IMR-90 (cell line): Measurements from ENCODE around the gene RPS27A. TPM values are rescaled to one million over a fixed set of nuclear protein-coding genes. Genes with fewer than 3 reads are reported as not detected.

Source experiments
- ATAC-seq: fragments of 200-7000 bp; cut with Tn5 transposase; 2 replicates; pipeline ENCODE4 v1.9.1; 2020; ENCODE audit warnings: low read depth, mild to moderate bottlenecking, moderate library complexity
- BruUV-seq: library from RNA; stranded (reverse); fragments of 400-500 nt; replicated peaks from 2 replicates; lab custom pipeline; 2021; lab: Mats Ljungman, UMichigan
- CTCF ChIA-PET: fragments of 300-600 bp; formaldehyde crosslinking; extraction: SDS; loops from one replicate; lab custom pipeline; 2021; ENCODE audit warnings: antibody characterized with exemption; lab: Yijun Ruan, JAX
- POLR2A ChIA-PET: fragments of 300-600 bp; sonication (Branson Sonifier 250); formaldehyde crosslinking; loops from one replicate; lab custom pipeline; 2022; ENCODE audit warnings: antibody characterized with exemption; ENCODE audit not compliant: unreplicated experiment; lab: Charles Lee
- DNase-seq: peaks from one replicate; pipeline ENCODE4 v3.0.0; 2013
- H2AFZ ChIP-seq: replicated peaks from 2 replicates; pipeline ENCODE3; 2013; ENCODE audit warnings: low read length, mild to moderate bottlenecking; ENCODE audit not compliant: poor library complexity
- H2AK5ac ChIP-seq: 2 replicates; pipeline ENCODE4 v1.6.1; 2013; ENCODE audit warnings: low read depth, low read length, inconsistent platforms
- H2AK9ac ChIP-seq: replicated peaks from 2 replicates; pipeline ENCODE3; 2013; ENCODE audit warnings: mild to moderate bottlenecking, low read depth, low read length, moderate library complexity; ENCODE audit not compliant: poor library complexity
- H2BK120ac ChIP-seq: 2 replicates; pipeline ENCODE4 v1.6.1; 2013; ENCODE audit warnings: low read depth, low read length, inconsistent platforms
- H2BK15ac ChIP-seq: 3 replicates; pipeline ENCODE4 v1.6.1; 2013; ENCODE audit warnings: low read depth, low read length, inconsistent platforms
- H2BK20ac ChIP-seq: 2 replicates; pipeline ENCODE4 v1.6.1; 2013; ENCODE audit warnings: low read depth, mild to moderate bottlenecking, inconsistent platforms, low read length, moderate library complexity
- H2BK5ac ChIP-seq: 2 replicates; pipeline ENCODE4 v1.6.1; 2013; ENCODE audit warnings: mild to moderate bottlenecking, low read depth, low read length, inconsistent platforms; ENCODE audit not compliant: poor library complexity, severe bottlenecking
- H3K14ac ChIP-seq: replicated peaks from 2 replicates; pipeline ENCODE4 v1.6.1; 2013; ENCODE audit warnings: low read depth, low read length, inconsistent platforms
- H3K18ac ChIP-seq: 2 replicates; pipeline ENCODE4 v1.6.1; 2013; ENCODE audit warnings: low read depth, low read length, control low read depth
- H3K23ac ChIP-seq: 2 replicates; pipeline ENCODE4 v1.6.1; 2013; ENCODE audit warnings: low read depth, low read length, inconsistent platforms
- H3K27ac ChIP-seq: 2 replicates; pipeline ENCODE4 v1.5.1; 2013; ENCODE audit warnings: mild to moderate bottlenecking, control low read depth, low read length; ENCODE audit not compliant: insufficient read depth
- H3K27me3 ChIP-seq: 2 replicates; pipeline ENCODE4 v1.6.1; 2013; ENCODE audit warnings: low read length; ENCODE audit not compliant: control insufficient read depth, insufficient read depth
- H3K36me3 ChIP-seq: 2 replicates; pipeline ENCODE4 v1.6.1; 2013; ENCODE audit warnings: low read length, mixed read lengths; ENCODE audit not compliant: control insufficient read depth, insufficient read depth
- H3K4ac ChIP-seq: 2 replicates; pipeline ENCODE4 v1.6.1; 2013; ENCODE audit warnings: low read depth, low read length, inconsistent platforms
- H3K4me1 ChIP-seq: 2 replicates; pipeline ENCODE4 v1.6.1; 2013; ENCODE audit warnings: low read length, mixed read lengths; ENCODE audit not compliant: control insufficient read depth, insufficient read depth
- H3K4me2 ChIP-seq: 2 replicates; pipeline ENCODE4 v1.6.1; 2013; ENCODE audit warnings: low read depth, mild to moderate bottlenecking, control low read depth, low read length, moderate library complexity
- H3K4me3 ChIP-seq: 2 replicates; pipeline ENCODE4 v1.5.1; 2013; ENCODE audit warnings: low read depth, mild to moderate bottlenecking, control low read depth, low read length, moderate library complexity; ENCODE audit not compliant: insufficient read depth
- H3K56ac ChIP-seq: 2 replicates; pipeline ENCODE4 v1.6.1; 2013; ENCODE audit warnings: low read length, inconsistent platforms; ENCODE audit not compliant: insufficient read depth; ENCODE audit errors: extremely low read depth
- H3K79me1 ChIP-seq, 2 experiments: 2 replicates each; pipeline ENCODE4 v1.6.1; 2013; ENCODE audit warnings: low read length in 2 of 2, inconsistent platforms in 1 of 2, low read depth in 1 of 2
- H3K9ac ChIP-seq: 2 replicates; pipeline ENCODE4 v1.6.1; 2013; ENCODE audit warnings: low read depth, low read length, control low read depth
- H3K9me1 ChIP-seq: 2 replicates; pipeline ENCODE4 v1.6.1; 2013; ENCODE audit warnings: low read length, inconsistent platforms; ENCODE audit not compliant: insufficient read depth
- H3K9me3 ChIP-seq: 2 replicates; pipeline ENCODE4 v1.6.1; 2013; ENCODE audit warnings: low read length; ENCODE audit not compliant: control insufficient read depth, insufficient read depth
- H4K20me1 ChIP-seq: 2 replicates; pipeline ENCODE4 v1.6.1; 2013; ENCODE audit warnings: low read length, inconsistent platforms; ENCODE audit not compliant: insufficient read depth
- H4K5ac ChIP-seq: 2 replicates; pipeline ENCODE4 v1.6.1; 2013; ENCODE audit warnings: mild to moderate bottlenecking, low read depth, low read length, control low read depth
- H4K8ac ChIP-seq, 2 experiments: 2 replicates each; pipeline ENCODE4 v1.6.1; 2013; ENCODE audit warnings: low read depth in 2 of 2, low read length in 2 of 2, control low read depth in 1 of 2, inconsistent platforms in 1 of 2
- H4K91ac ChIP-seq: 2 replicates; pipeline ENCODE4 v1.6.1; 2013; ENCODE audit warnings: low read depth, low read length, inconsistent platforms; ENCODE audit not compliant: insufficient read depth
- CEBPB ChIP-seq: IDR thresholded peaks from 2 replicates; pipeline ENCODE4 v1.6.1; 2012; ENCODE audit warnings: low read depth, low read length, improper control_type of control experiment
- CTCF ChIP-seq: conservative IDR thresholded peaks from 2 replicates; pipeline ENCODE4 v1.5.1; 2012; ENCODE audit warnings: mild to moderate bottlenecking, low read depth, low read length, improper control_type of control experiment
- ELK1 ChIP-seq: fragments of 150-350 bp; IDR thresholded peaks from 2 replicates; pipeline ENCODE4 v1.6.1; 2016; ENCODE audit warnings: low read depth, mild to moderate bottlenecking, low read length, moderate library complexity, borderline replicate concordance
- FOS ChIP-seq: fragments of 150-350 bp; IDR thresholded peaks from 2 replicates; pipeline ENCODE4 v1.6.1; 2016; ENCODE audit warnings: low read depth, low read length
- MAZ ChIP-seq: IDR thresholded peaks from 2 replicates; pipeline ENCODE4 v1.6.1; 2012; ENCODE audit warnings: low read depth, mild to moderate bottlenecking, low read length, improper control_type of control experiment, moderate library complexity, borderline replicate concordance
- NFE2L2 ChIP-seq: fragments of 150-350 bp; IDR thresholded peaks from 2 replicates; pipeline ENCODE4 v1.6.1; 2016; ENCODE audit warnings: low read depth, mild to moderate bottlenecking, low read length
- POLR2A ChIP-seq: IDR thresholded peaks from 2 replicates; pipeline ENCODE4 v1.6.1; 2012; ENCODE audit warnings: mild to moderate bottlenecking, low read depth, low read length
- WGBS, 2 experiments: methylation state at CpG; one replicate each; pipeline versions ENCODE4 v1.1.5 to v1.1.7; 2013; ENCODE audit warnings: missing lambda C conversion rate in 2 of 2; ENCODE audit not compliant: insufficient read length in 1 of 2; ENCODE audit errors: extremely low coverage in 2 of 2; 5-methylcytosine and 5-hydroxymethylcytosine counted together
- dilution Hi-C: fragments of 300-500 bp; cut with HindIII; formaldehyde crosslinking; loops from one replicate; pipeline ENCODE4 v1.14.3; 2018; ENCODE audit warnings: low sequenced_read_pairs; ENCODE audit not compliant: unreplicated experiment
- in situ Hi-C: fragments of 300-500 bp; cut with MboI; formaldehyde crosslinking; loops from 3 replicates; pipeline ENCODE4 v1.14.3; 2019; ENCODE audit warnings: low sequenced_read_pairs, inconsistent platforms, mixed read lengths
- intact Hi-C: fragments of 100-400 bp; cut with micrococcal nuclease; formaldehyde crosslinking; loops from 2 replicates; pipeline ENCODE4 v1.10.0; 2022
- polyA plus RNA-seq, 3 experiments: library from polyadenylated mRNA; depleted of rRNA; stranded (reverse); fragments of >200 nt; gene quantifications; 2 replicates each; pipeline ENCODE4 v1.2.3, GENCODE V29; 2012; ENCODE audit warnings: low replicate concordance in 1 of 3
- total RNA-seq: library from RNA; depleted of rRNA; stranded (reverse); fragments of >200 nt; gene quantifications from 2 replicates; pipeline ENCODE4 v1.2.3, GENCODE V29; 2012

Gene RPS27A
- total and polyA plus RNA-seq, 2 of the 4 experiments (the other 2 are of a cell fraction): 496 to 1,421 TPM

- Histone ChIP-seq H2BK20ac (no peak overlapping the region), H2AK9ac (no peak overlapping the region), H2AK5ac (no peak overlapping the region), H3K4me1 (no peaks in the 10 kb centered on the region), H3K27ac (no peak overlapping the region), H3K18ac (no peak overlapping the region), H3K9ac (no peak overlapping the region), H4K5ac (no peak overlapping the region), H3K4ac (no peak overlapping the region), H3K4me3 (no peak overlapping the region), H2BK5ac (no peak overlapping the region), H3K27me3 (no peaks in the 10 kb centered on the region), H2AFZ (no peak overlapping the region), H4K91ac (no peak overlapping the region), H4K8ac (no peak overlapping the region), H3K56ac (no peak overlapping the region), H4K20me1 (no peaks in the 10 kb centered on the region), H2BK120ac (no peak overlapping the region), H3K14ac (no peak overlapping the region), H2BK15ac (no peak overlapping the region), H3K23ac (no peak overlapping the region), H3K9me1 (no peaks in the 10 kb centered on the region), H3K4me2 (no peak overlapping the region), H3K79me1 (no peaks in the 10 kb centered on the region; a peak in 1 of 4 replicates), H3K9me3 (peaks cover 2% of the 10 kb centered on the region; the same call in 1 of the 2 replicates), H3K36me3 (peaks cover 8% of the 10 kb centered on the region; the same call in 1 of the 2 replicates)
- POLR2A ChIA-PET: no interaction called here
- CTCF ChIA-PET: no interaction called here
- no peak for DNase-seq
- TF ChIP-seq ELK1 (no peak), MAZ (no peak), CEBPB (no peak), FOS (no peak), CTCF (no peak), NFE2L2 (no peak), POLR2A (no peak)
- intact Hi-C loops (no loop called here), in situ Hi-C loops (no loop called here), dilution Hi-C loops (no loop called here)
- BruUV-seq: no TSS peak
- WGBS, 2 experiments: no CpG with 5 or more reads among the region's 3 CpGs
- ATAC-seq: no peak
Measured at GRCh38 chr2:55204536-55204935, 28.0 kb upstream of the RPS27A start.
